ENCODE data around the gene ZNG1A. TPM values are rescaled to one million over a fixed set of nuclear protein-coding genes. Genes with fewer than 3 reads are reported as not detected.
"Not testable (repeated sequence)": the region's sequence is repeated elsewhere in the genome, so short reads cannot be mapped to it uniquely, and the experiment has no call there.

ZNG1A gene
- total and polyA plus RNA-seq, 4 donors, result 24.5 to 60.8 (median 33.9) TPM

GRCh38 chr9:219670-220365, 41.0 kb upstream of the ZNG1A start:
- DNase-seq, result no peak
- TF ChIP-seq CTCF (IDR thresholded peaks at IDR 0.05; ENCODE audit: control extremely low read depth, extremely low read depth), result no peak
- Histone ChIP-seq H3K9ac (ENCODE audit: insufficient read depth in 1 of 2, low read length in 2 of 2) (no peak overlapping the region), H3K9me3 (ENCODE audit: control insufficient read depth in 4 of 4, insufficient read depth in 3 of 4, low read length in 3 of 4) (no peaks in the 10 kb centered on the region), H3K27me3 (ENCODE audit: control insufficient read depth in 3 of 3, insufficient read depth in 3 of 3, low read length in 2 of 3) (peaks cover 0 to 30% (median 29%) of the 10 kb centered on the region in 3 donors), H3K4me1 (ENCODE audit: control insufficient read depth in 5 of 5, insufficient read depth in 5 of 5, low read length in 5 of 5) (no peaks in the 10 kb centered on the region), H3K27ac (ENCODE audit: low read depth in 1 of 2, low read length in 1 of 2) (no peak overlapping the region), H3K36me3 (ENCODE audit: control insufficient read depth in 4 of 4, insufficient read depth in 4 of 4, low read length in 4 of 4) (no peaks in the 10 kb centered on the region), H3K4me3 (no peak overlapping the region)
- 48 to 68% methylated on average over 7 of the region's 7 CpGs for WGBS, 2 donors
- no peak for ATAC-seq (ENCODE audit: insufficient read depth, low FRiP score)

GRCh38 chr9:219036-219435, 40.2 kb upstream of the ZNG1A start:
- H3K4me1 ChIP-seq (ENCODE audit: control insufficient read depth in 5 of 5, insufficient read depth in 5 of 5, low read length in 5 of 5); H3K27ac ChIP-seq (ENCODE audit: low read depth in 1 of 2, low read length in 1 of 2); DNase-seq; H3K4me3 ChIP-seq; H3K9ac ChIP-seq (ENCODE audit: insufficient read depth in 1 of 2, low read length in 2 of 2); H3K9me3 ChIP-seq (ENCODE audit: control insufficient read depth in 4 of 4, insufficient read depth in 3 of 4, low read length in 3 of 4); ATAC-seq (ENCODE audit: insufficient read depth, low FRiP score); H3K36me3 ChIP-seq (ENCODE audit: control insufficient read depth in 4 of 4, insufficient read depth in 4 of 4, low read length in 4 of 4): not testable (repeated sequence)
- H3K27me3 ChIP-seq (ENCODE audit: control insufficient read depth in 3 of 3, insufficient read depth in 3 of 3, low read length in 2 of 3), result peaks cover 0 to 32% (median 30%) of the 10 kb centered on the region in 3 donors
- 92 to 94% methylated on average over 7 of the region's 7 CpGs for WGBS, 2 donors

GRCh38 chr9:217950-218349, 39.1 kb upstream of the ZNG1A start:
- DNase-seq (no peak), ATAC-seq (ENCODE audit: insufficient read depth, low FRiP score) (no peak)
- Histone ChIP-seq H3K4me1 (ENCODE audit: control insufficient read depth in 5 of 5, insufficient read depth in 5 of 5, low read length in 5 of 5) (no peaks in the 10 kb centered on the region), H3K36me3 (ENCODE audit: control insufficient read depth in 4 of 4, insufficient read depth in 4 of 4, low read length in 4 of 4) (no peaks in the 10 kb centered on the region), H3K27me3 (ENCODE audit: control insufficient read depth in 3 of 3, insufficient read depth in 3 of 3, low read length in 2 of 3) (peaks cover 0 to 33% (median 32%) of the 10 kb centered on the region in 3 donors), H3K9ac (ENCODE audit: insufficient read depth in 1 of 2, low read length in 2 of 2) (no peak overlapping the region), H3K9me3 (ENCODE audit: control insufficient read depth in 4 of 4, insufficient read depth in 3 of 4, low read length in 3 of 4) (no peaks in the 10 kb centered on the region), H3K27ac (ENCODE audit: low read depth in 1 of 2, low read length in 1 of 2) (no peak overlapping the region), H3K4me3 (no peak overlapping the region)
- no peak for TF ChIP-seq CTCF (IDR thresholded peaks at IDR 0.05; ENCODE audit: control extremely low read depth, extremely low read depth)
- WGBS, 2 donors, result 62 to 68% methylated on average over 2 of the region's 2 CpGs

- H3K4me3 ChIP-seq, result no peak overlapping the region
- DNase-seq, result no peak
- no peaks in the 10 kb centered on the region for H3K9me3 ChIP-seq (ENCODE audit: control insufficient read depth in 4 of 4, insufficient read depth in 3 of 4, low read length in 3 of 4)
- H3K36me3 ChIP-seq (ENCODE audit: control insufficient read depth in 4 of 4, insufficient read depth in 4 of 4, low read length in 4 of 4), result no peaks in the 10 kb centered on the region
- no peak for TF ChIP-seq CTCF (IDR thresholded peaks at IDR 0.05; ENCODE audit: control extremely low read depth, extremely low read depth)
- H3K27ac ChIP-seq (ENCODE audit: low read depth in 1 of 2, low read length in 1 of 2), result no peak overlapping the region
- no peak overlapping the region for H3K9ac ChIP-seq (ENCODE audit: insufficient read depth in 1 of 2, low read length in 2 of 2)
- ATAC-seq (ENCODE audit: insufficient read depth, low FRiP score), result no peak
- 83 to 85% methylated on average over 1 of the region's 1 CpG for WGBS, 2 donors
- no peaks in the 10 kb centered on the region for H3K4me1 ChIP-seq (ENCODE audit: control insufficient read depth in 5 of 5, insufficient read depth in 5 of 5, low read length in 5 of 5)
- peaks cover 0 to 38% (median 32%) of the 10 kb centered on the region in 3 donors for H3K27me3 ChIP-seq (ENCODE audit: control insufficient read depth in 3 of 3, insufficient read depth in 3 of 3, low read length in 2 of 3)
Measured at GRCh38 chr9:216866-217265, 38.0 kb upstream of the ZNG1A start.
